Smooth muscle cell of trachea (primary cell): ENCODE measurements around the gene ALDH7A1. TPM values are rescaled to one million over a fixed set of nuclear protein-coding genes. Genes with fewer than 3 reads are reported as not detected.

Experiments
- total RNA-seq: library from RNA; depleted of rRNA; stranded (reverse); fragments of >200 nt; gene quantifications from 2 replicates; pipeline ENCODE4 v1.2.1, GENCODE V29; 2014

Gene ALDH7A1
- total RNA-seq = 26.6 and 70.7 TPM in 2 replicates

DNA sequence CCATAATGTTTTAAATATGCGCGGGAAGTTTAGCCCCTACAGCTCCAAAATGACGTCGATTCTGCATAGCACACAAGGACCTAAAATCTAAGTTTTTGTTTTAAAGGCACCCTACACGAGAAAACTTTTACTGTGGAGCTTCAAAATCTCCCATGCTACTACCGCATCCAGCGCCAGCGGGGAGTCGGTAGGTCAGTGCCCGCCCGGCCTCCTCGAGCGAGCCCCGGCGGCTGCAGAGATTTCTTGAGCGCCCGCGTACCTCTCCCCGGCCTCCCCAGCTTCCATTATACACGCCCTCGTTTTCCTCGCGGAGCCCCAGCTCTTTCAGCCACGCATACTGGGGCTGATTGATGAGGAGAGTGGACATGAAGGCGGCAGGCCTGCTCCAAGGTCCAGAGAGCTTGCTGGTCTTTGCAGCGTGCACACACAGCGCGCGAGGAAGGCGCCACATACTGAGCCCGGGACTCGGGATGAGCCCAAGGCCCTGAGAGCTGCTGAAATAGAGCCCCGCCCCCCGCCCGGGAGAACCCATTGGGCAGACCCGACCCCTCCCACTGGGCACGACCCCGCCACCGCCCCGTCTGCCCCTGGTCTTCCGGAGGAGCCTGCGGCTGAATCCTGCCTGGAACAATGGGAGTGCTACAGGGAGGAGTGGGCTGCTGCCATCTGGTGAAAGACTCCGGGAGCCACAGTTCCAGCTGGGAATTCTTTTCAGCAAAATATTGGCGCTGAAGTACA lies at the start of gene ALDH7A1:
Gene ALDH7A1, minus strand, starts transcription at position 472 of the 738 bp plus-strand sequence. Its CDS starts 21 bp downstream, at position 451.

DNA sequence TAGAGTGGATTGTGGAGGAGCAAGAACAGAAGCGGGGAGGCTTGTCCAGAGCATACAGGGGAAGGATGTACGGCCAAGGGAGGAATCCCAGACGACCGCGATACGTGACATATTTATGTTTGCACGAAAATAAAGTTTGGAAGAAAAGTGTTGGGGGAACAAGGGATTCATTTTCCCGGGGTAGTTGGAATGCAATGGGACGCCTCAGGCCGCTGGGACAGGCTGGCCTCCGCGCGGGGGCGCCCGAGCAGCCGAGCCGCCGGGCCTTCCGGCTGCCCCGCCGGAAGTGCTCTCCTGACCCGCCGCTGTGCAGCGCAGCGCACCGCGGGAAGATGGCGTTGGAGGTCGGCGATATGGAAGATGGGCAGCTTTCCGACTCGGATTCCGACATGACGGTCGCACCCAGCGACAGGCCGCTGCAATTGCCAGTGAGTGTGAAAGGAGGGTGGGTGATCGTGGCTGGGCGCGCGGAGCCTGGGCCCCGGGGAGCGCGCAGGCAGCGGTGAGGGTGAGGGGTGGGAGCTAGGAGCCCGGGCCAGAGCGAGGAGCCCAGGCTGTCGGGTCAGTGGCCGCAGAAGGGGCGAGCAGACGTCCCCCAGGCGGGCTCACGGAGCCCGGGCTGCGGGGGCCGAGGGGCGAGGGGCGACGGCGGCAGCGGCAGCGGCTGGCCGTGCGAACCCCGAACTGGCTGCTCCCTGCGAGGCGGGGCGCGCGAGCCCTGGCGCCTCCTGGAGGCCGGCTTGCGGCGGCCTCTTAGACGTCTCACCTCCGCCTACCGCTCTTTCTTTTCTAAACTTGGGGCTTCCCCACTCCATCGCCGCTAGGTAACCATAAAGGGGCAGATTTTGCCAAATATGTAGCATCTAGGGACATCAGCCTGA lies 5.9 kb upstream of the ALDH7A1 start, which contains the start of gene PHAX:
Gene PHAX, plus strand, starts transcription at position 317 of the 881 bp plus-strand sequence. Its CDS starts 16 bp downstream, at position 333.

Other genes starting within 250 kb of the ALDH7A1 start
- 9.5 and 10.6 TPM in 2 replicates for gene GRAMD2B, start 171.8 kb downstream of the ALDH7A1 start, total RNA-seq
- gene PHAX, start 5.7 kb upstream of the ALDH7A1 start, total RNA-seq = 45.7 and 61.5 TPM in 2 replicates
- gene LMNB1, start 181.9 kb upstream of the ALDH7A1 start, total RNA-seq = 7.6 and 73.0 TPM in 2 replicates